ENCODE results near the gene MRTO4. TPM values are rescaled to one million over a fixed set of nuclear protein-coding genes. Genes with fewer than 3 reads are reported as not detected.
"Not testable (repeated sequence)": the region's sequence is repeated elsewhere in the genome, so short reads cannot be mapped to it uniquely, and the experiment has no call there.

Gene MRTO4
- total and polyA plus RNA-seq, 5 donors: 10.1 to 21.1 (median 12.6) TPM

GRCh38 chr1:19209990-19210771 is 41.4 kb upstream of the MRTO4 start, which contains the start of gene UBR4:
TSS of gene UBR4 (minus strand) at chr1:19210266. CDS start at chr1:19210248, 18 bp downstream.
- Histone ChIP-seq H3K4me3 (ENCODE audit: low read length) (peak within 1 kb of the TSS; percentile 88), H3K4me1 (ENCODE audit: control insufficient read depth, insufficient read depth, low read length) (peaks cover 7% of the 10 kb centered on the region), H3K9me3 (ENCODE audit: control insufficient read depth, low read length) (no peaks in the 10 kb centered on the region), H3K27ac (ENCODE audit: low read length) (peak within 1 kb of the TSS; percentile 93), H3K27me3 (ENCODE audit: control insufficient read depth, insufficient read depth) (no peaks in the 10 kb centered on the region)
- peak; percentile 95 to 98 (median 98) for DNase-seq
- under 1% methylated on average over 80 of the region's 80 CpGs for WGBS
- peak; percentile 98 to 99 for ATAC-seq
- intact Hi-C loops (cut with DNase I): loop anchor here in 1 of 4 donors (10.0 kb wide), 1 partner anchor 445 kb away; no protein-coding TSS in a partner anchor

- Histone ChIP-seq H3K4me3 (ENCODE audit: low read length) (peak overlapping the region; percentile 88), H3K9me3 (ENCODE audit: control insufficient read depth, low read length) (no peaks in the 10 kb centered on the region), H3K4me1 (ENCODE audit: control insufficient read depth, insufficient read depth, low read length) (peaks cover 7% of the 10 kb centered on the region), H3K27me3 (ENCODE audit: control insufficient read depth, insufficient read depth) (no peaks in the 10 kb centered on the region), H3K27ac (ENCODE audit: low read length) (peak overlapping the region; percentile 93)
- ATAC-seq: no peak
- 22% methylated on average over 12 of the region's 12 CpGs for WGBS
- DNase-seq: no peak
- intact Hi-C loops (cut with DNase I): no loop called here
Observed at GRCh38 chr1:19210772-19211549, 40.6 kb upstream of the MRTO4 start.

- peaks cover 5% of the 10 kb centered on the region for H3K4me1 ChIP-seq (ENCODE audit: control insufficient read depth, insufficient read depth, low read length)
- ATAC-seq: no peak
- intact Hi-C loops (cut with DNase I): no loop called here
Observed at GRCh38 chr1:19212167-19212566, 39.4 kb upstream of the MRTO4 start.

GRCh38 chr1:19213580-19213979 is 38.0 kb upstream of the MRTO4 start:
- Histone ChIP-seq H3K9me3 (ENCODE audit: control insufficient read depth, low read length) (no peaks in the 10 kb centered on the region), H3K4me1 (ENCODE audit: control insufficient read depth, insufficient read depth, low read length) (peaks cover 3% of the 10 kb centered on the region), H3K27me3 (ENCODE audit: control insufficient read depth, insufficient read depth) (no peaks in the 10 kb centered on the region), H3K27ac (ENCODE audit: low read length) (no peak overlapping the region), H3K4me3 (ENCODE audit: low read length) (no peak overlapping the region)
- DNase-seq: no peak
- 98% methylated on average over 1 of the region's 1 CpG for WGBS
- ATAC-seq: no peak
- intact Hi-C loops (cut with DNase I): no loop called here

More at GRCh38 chr1:19212167-19212566, 39.4 kb upstream of the MRTO4 start:
- H3K27ac ChIP-seq (ENCODE audit: low read length): no peak overlapping the region
- no peak for DNase-seq
- no peaks in the 10 kb centered on the region for H3K9me3 ChIP-seq (ENCODE audit: control insufficient read depth, low read length)
- H3K27me3 ChIP-seq (ENCODE audit: control insufficient read depth, insufficient read depth): no peaks in the 10 kb centered on the region
- H3K4me3 ChIP-seq (ENCODE audit: low read length): no peak overlapping the region

- H3K27me3 ChIP-seq (ENCODE audit: control insufficient read depth, insufficient read depth); H3K4me1 ChIP-seq (ENCODE audit: control insufficient read depth, insufficient read depth, low read length); DNase-seq; intact Hi-C loops (cut with DNase I); H3K27ac ChIP-seq (ENCODE audit: low read length); ATAC-seq; H3K4me3 ChIP-seq (ENCODE audit: low read length); H3K9me3 ChIP-seq (ENCODE audit: control insufficient read depth, low read length): not testable (repeated sequence)
- WGBS: 94% methylated on average over 4 of the region's 4 CpGs
Observed at GRCh38 chr1:19216585-19216984, 35.0 kb upstream of the MRTO4 start.

- intact Hi-C loops (cut with DNase I): no loop called here
- H3K9me3 ChIP-seq (ENCODE audit: control insufficient read depth, low read length): no peaks in the 10 kb centered on the region
- no peak for DNase-seq
- no peaks in the 10 kb centered on the region for H3K27me3 ChIP-seq (ENCODE audit: control insufficient read depth, insufficient read depth)
- no peak overlapping the region for H3K4me3 ChIP-seq (ENCODE audit: low read length)
- 90% methylated on average over 7 of the region's 7 CpGs for WGBS
- H3K4me1 ChIP-seq (ENCODE audit: control insufficient read depth, insufficient read depth, low read length): no peaks in the 10 kb centered on the region
- H3K27ac ChIP-seq (ENCODE audit: low read length): no peak overlapping the region
- no peak for ATAC-seq
Observed at GRCh38 chr1:19219451-19219850, 32.2 kb upstream of the MRTO4 start.

- 86% methylated on average over 8 of the region's 8 CpGs for WGBS
- no peak overlapping the region for H3K4me3 ChIP-seq (ENCODE audit: low read length)
- no peaks in the 10 kb centered on the region for H3K4me1 ChIP-seq (ENCODE audit: control insufficient read depth, insufficient read depth, low read length)
- intact Hi-C loops (cut with DNase I): no loop called here
- no peak overlapping the region for H3K27ac ChIP-seq (ENCODE audit: low read length)
- no peaks in the 10 kb centered on the region for H3K27me3 ChIP-seq (ENCODE audit: control insufficient read depth, insufficient read depth)
- no peak for DNase-seq
- no peak for ATAC-seq
- no peaks in the 10 kb centered on the region for H3K9me3 ChIP-seq (ENCODE audit: control insufficient read depth, low read length)
Observed at GRCh38 chr1:19220080-19220846, 31.3 kb upstream of the MRTO4 start.

- no peak overlapping the region for H3K4me3 ChIP-seq (ENCODE audit: low read length)
- H3K4me1 ChIP-seq (ENCODE audit: control insufficient read depth, insufficient read depth, low read length): no peaks in the 10 kb centered on the region
- ATAC-seq (peak in 1 of 2 donors; percentile 49), DNase-seq (no peak)
- H3K27me3 ChIP-seq (ENCODE audit: control insufficient read depth, insufficient read depth): no peaks in the 10 kb centered on the region
- H3K27ac ChIP-seq (ENCODE audit: low read length): no peak overlapping the region
- intact Hi-C loops (cut with DNase I): no loop called here
- WGBS: 60% methylated on average over 7 of the region's 7 CpGs
- no peaks in the 10 kb centered on the region for H3K9me3 ChIP-seq (ENCODE audit: control insufficient read depth, low read length)
Observed at GRCh38 chr1:19220991-19221390, 30.6 kb upstream of the MRTO4 start.

- Histone ChIP-seq H3K27ac (ENCODE audit: low read length) (no peak overlapping the region), H3K9me3 (ENCODE audit: control insufficient read depth, low read length) (no peaks in the 10 kb centered on the region), H3K27me3 (ENCODE audit: control insufficient read depth, insufficient read depth) (no peaks in the 10 kb centered on the region), H3K4me1 (ENCODE audit: control insufficient read depth, insufficient read depth, low read length) (no peaks in the 10 kb centered on the region), H3K4me3 (ENCODE audit: low read length) (no peak overlapping the region)
- DNase-seq: no peak
- intact Hi-C loops (cut with DNase I): no loop called here
- ATAC-seq: no peak
- 96% methylated on average over 11 of the region's 11 CpGs for WGBS
Observed at GRCh38 chr1:19222573-19222972, 29.0 kb upstream of the MRTO4 start.

GRCh38 chr1:19222979-19223824 is 28.4 kb upstream of the MRTO4 start:
- H3K27ac ChIP-seq (ENCODE audit: low read length): no peak overlapping the region
- H3K27me3 ChIP-seq (ENCODE audit: control insufficient read depth, insufficient read depth): no peaks in the 10 kb centered on the region

More at GRCh38 chr1:19222979-19223824, 28.4 kb upstream of the MRTO4 start:
- DNase-seq (no peak), ATAC-seq (no peak)
- 86% methylated on average over 15 of the region's 15 CpGs for WGBS
- Histone ChIP-seq H3K4me1 (ENCODE audit: control insufficient read depth, insufficient read depth, low read length) (no peaks in the 10 kb centered on the region), H3K9me3 (ENCODE audit: control insufficient read depth, low read length) (no peaks in the 10 kb centered on the region), H3K4me3 (ENCODE audit: low read length) (no peak overlapping the region)
- intact Hi-C loops (cut with DNase I): no loop called here
